ENCODE results near the gene PTPRD.

- TF ChIP-seq EZH2 (IDR thresholded peaks at IDR 0.05), result no peak
- TF ChIP-seq, protein P1, sequence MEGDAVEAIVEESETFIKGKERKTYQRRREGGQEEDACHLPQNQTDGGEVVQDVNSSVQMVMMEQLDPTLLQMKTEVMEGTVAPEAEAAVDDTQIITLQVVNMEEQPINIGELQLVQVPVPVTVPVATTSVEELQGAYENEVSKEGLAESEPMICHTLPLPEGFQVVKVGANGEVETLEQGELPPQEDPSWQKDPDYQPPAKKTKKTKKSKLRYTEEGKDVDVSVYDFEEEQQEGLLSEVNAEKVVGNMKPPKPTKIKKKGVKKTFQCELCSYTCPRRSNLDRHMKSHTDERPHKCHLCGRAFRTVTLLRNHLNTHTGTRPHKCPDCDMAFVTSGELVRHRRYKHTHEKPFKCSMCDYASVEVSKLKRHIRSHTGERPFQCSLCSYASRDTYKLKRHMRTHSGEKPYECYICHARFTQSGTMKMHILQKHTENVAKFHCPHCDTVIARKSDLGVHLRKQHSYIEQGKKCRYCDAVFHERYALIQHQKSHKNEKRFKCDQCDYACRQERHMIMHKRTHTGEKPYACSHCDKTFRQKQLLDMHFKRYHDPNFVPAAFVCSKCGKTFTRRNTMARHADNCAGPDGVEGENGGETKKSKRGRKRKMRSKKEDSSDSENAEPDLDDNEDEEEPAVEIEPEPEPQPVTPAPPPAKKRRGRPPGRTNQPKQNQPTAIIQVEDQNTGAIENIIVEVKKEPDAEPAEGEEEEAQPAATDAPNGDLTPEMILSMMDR (IDR thresholded peaks at IDR 0.05), result no peak
Measured at GRCh38 chr9:8845376-8845775, 1767.4 kb downstream of the PTPRD start.

All from neural progenitor cell (in vitro differentiated cells).